ENCODE data around the gene TRPM1.

GRCh38 chr15:31108836-31109235 is 7.3 kb upstream of the TRPM1 start:
- TF ChIP-seq EP300 (IDR thresholded peaks at IDR 0.05) (no peak), CTCF (IDR thresholded peaks at IDR 0.05) (no peak), POLR2A (IDR thresholded peaks at IDR 0.05) (no peak)

All from gastroesophageal sphincter (tissue), 3 donors.